Measurements from ENCODE around the gene LSM7. TPM values are rescaled to one million over a fixed set of nuclear protein-coding genes. Genes with fewer than 3 reads are reported as not detected.
A peak's percentile ranks its signal among the peaks of the same experiment; 100 is the strongest.

LSM7 gene
- total RNA-seq, 1 donor from 2014 or later, result 134 TPM

GRCh38 chr19:2302319-2303210 is 25.8 kb downstream of the LSM7 start:
- Mint-ChIP-seq H3K4me3 (no peak overlapping the region), H3K4me1 (ENCODE audit: unreplicated experiment) (peaks cover 4% of the 10 kb centered on the region), H3K27ac (no peak overlapping the region), H3K9me3 (no peaks in the 10 kb centered on the region), H3K36me3 (no peaks in the 10 kb centered on the region), H3K27me3 (peaks cover 31% of the 10 kb centered on the region)
- DNase-seq (ENCODE audit: extremely low spot score, unreplicated experiment), result peak; percentile 74
- TF ChIP-seq, protein P1, sequence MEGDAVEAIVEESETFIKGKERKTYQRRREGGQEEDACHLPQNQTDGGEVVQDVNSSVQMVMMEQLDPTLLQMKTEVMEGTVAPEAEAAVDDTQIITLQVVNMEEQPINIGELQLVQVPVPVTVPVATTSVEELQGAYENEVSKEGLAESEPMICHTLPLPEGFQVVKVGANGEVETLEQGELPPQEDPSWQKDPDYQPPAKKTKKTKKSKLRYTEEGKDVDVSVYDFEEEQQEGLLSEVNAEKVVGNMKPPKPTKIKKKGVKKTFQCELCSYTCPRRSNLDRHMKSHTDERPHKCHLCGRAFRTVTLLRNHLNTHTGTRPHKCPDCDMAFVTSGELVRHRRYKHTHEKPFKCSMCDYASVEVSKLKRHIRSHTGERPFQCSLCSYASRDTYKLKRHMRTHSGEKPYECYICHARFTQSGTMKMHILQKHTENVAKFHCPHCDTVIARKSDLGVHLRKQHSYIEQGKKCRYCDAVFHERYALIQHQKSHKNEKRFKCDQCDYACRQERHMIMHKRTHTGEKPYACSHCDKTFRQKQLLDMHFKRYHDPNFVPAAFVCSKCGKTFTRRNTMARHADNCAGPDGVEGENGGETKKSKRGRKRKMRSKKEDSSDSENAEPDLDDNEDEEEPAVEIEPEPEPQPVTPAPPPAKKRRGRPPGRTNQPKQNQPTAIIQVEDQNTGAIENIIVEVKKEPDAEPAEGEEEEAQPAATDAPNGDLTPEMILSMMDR (conservative IDR thresholded peaks at IDR 0.05), result no peak

DNA sequence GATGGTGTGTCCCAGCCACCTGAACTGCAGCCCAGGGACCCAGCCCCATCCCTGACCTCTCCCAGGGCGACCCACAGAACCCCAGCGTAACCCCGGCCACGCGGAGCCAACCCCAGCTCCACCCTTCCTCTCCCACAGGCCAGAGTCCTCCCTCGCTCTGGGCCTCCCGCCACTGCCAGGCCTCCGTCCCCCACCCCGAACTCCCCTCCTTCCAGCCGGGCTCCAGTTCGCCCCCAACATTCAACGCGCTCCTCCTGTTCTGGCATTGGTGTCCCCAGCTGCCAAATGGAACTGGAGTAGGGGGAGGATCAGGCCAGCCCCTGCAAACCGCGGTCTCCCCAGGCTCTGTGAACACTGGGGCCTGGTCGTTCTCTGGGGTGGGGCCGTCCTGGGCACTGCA is 27.9 kb downstream of the LSM7 start:
- DNase-seq (ENCODE audit: extremely low spot score, unreplicated experiment), result no peak

DNA sequence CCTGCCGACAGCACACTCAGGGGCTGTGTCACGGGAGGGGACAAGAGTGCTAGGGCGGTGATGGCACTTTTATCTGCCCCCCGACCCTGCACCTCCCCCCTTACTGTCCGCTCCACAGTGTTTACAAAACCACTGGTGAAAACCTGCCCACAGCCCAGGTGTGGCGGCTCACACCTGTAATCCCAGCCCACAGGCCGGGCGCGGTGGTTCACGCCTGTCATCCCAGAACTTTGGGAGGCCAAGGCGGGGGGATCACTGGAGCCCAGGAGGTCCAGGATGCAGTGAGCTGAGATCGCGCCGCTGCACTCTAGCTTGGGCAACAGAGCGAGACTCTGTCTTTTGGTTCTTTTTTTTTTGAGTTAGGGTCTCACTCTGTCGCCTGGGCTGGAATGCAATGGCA is 32.2 kb downstream of the LSM7 start:
- Mint-ChIP-seq H3K27me3 (peaks cover 44% of the 10 kb centered on the region), H3K4me3 (no peak overlapping the region), H3K9me3 (no peaks in the 10 kb centered on the region), H3K36me3 (no peaks in the 10 kb centered on the region), H3K27ac (no peak overlapping the region), H3K4me1 (ENCODE audit: unreplicated experiment) (peaks cover 10% of the 10 kb centered on the region)
- TF ChIP-seq, protein P1 (conservative IDR thresholded peaks at IDR 0.05), result no peak
- DNase-seq (ENCODE audit: extremely low spot score, unreplicated experiment), result no peak

More for the DNA sequence above, 27.9 kb downstream of the LSM7 start:
- Mint-ChIP-seq H3K27ac (no peak overlapping the region), H3K27me3 (peaks cover 24% of the 10 kb centered on the region), H3K9me3 (no peaks in the 10 kb centered on the region), H3K36me3 (no peaks in the 10 kb centered on the region), H3K4me3 (no peak overlapping the region), H3K4me1 (ENCODE audit: unreplicated experiment) (peaks cover 4% of the 10 kb centered on the region)
- TF ChIP-seq, protein P1 (conservative IDR thresholded peaks at IDR 0.05), result no peak

GRCh38 chr19:2294687-2295335 is 33.6 kb downstream of the LSM7 start:
- Mint-ChIP-seq H3K27me3 (peaks cover 54% of the 10 kb centered on the region), H3K4me1 (ENCODE audit: unreplicated experiment) (peaks cover 10% of the 10 kb centered on the region), H3K27ac (no peak overlapping the region), H3K9me3 (no peaks in the 10 kb centered on the region), H3K4me3 (peak overlapping the region; percentile 35), H3K36me3 (no peaks in the 10 kb centered on the region)
- no peak for DNase-seq (ENCODE audit: extremely low spot score, unreplicated experiment)
- TF ChIP-seq, protein P1 (conservative IDR thresholded peaks at IDR 0.05), result no peak

GRCh38 chr19:2291185-2291751 is 37.1 kb downstream of the LSM7 start:
- TF ChIP-seq, protein P1 (conservative IDR thresholded peaks at IDR 0.05), result peak; percentile 60
- H3K36me3 Mint-ChIP-seq, result no peaks in the 10 kb centered on the region
- no peak overlapping the region for H3K4me3 Mint-ChIP-seq
- H3K27me3 Mint-ChIP-seq, result peaks cover 86% of the 10 kb centered on the region
- H3K9me3 Mint-ChIP-seq, result no peaks in the 10 kb centered on the region
- H3K27ac Mint-ChIP-seq, result no peak overlapping the region
- no peak for DNase-seq (ENCODE audit: extremely low spot score, unreplicated experiment)
- H3K4me1 Mint-ChIP-seq (ENCODE audit: unreplicated experiment), result peaks cover 10% of the 10 kb centered on the region
